Measurements from ENCODE around the gene CPB2.

DNA sequence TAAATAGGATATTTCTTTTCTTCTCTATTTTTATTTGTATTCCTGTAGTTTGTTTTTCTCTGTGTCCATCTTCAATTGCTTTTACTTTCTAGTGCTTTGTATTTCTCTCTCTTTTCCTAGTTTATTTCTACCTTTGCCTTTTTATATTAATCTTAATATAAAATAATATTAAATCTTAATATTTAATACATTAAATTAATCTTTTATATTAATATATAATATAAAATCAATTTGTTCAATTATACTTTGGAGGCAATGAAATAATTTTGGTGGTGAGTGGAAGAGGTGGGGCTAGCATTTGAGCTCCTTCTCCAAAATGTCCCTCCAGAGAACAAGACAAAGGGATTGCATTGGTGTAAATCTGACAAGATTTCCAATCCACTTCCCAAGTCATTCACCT is 6.3 kb upstream of the CPB2 start:
- TF ChIP-seq YY1 (IDR thresholded peaks at IDR 0.05; ENCODE audit: low read depth) (no peak), EP300 (IDR thresholded peaks at IDR 0.05; ENCODE audit: borderline replicate concordance) (no peak), TEAD4 (IDR thresholded peaks at IDR 0.05) (no peak), TCF12 (IDR thresholded peaks at IDR 0.05; ENCODE audit: low read depth) (no peak), CREB1 (IDR thresholded peaks at IDR 0.05; ENCODE audit: low read depth) (no peak), FOXM1 (IDR thresholded peaks at IDR 0.05; ENCODE audit: borderline replicate concordance, low read depth) (no peak)
- TF ChIP-seq, protein P1, sequence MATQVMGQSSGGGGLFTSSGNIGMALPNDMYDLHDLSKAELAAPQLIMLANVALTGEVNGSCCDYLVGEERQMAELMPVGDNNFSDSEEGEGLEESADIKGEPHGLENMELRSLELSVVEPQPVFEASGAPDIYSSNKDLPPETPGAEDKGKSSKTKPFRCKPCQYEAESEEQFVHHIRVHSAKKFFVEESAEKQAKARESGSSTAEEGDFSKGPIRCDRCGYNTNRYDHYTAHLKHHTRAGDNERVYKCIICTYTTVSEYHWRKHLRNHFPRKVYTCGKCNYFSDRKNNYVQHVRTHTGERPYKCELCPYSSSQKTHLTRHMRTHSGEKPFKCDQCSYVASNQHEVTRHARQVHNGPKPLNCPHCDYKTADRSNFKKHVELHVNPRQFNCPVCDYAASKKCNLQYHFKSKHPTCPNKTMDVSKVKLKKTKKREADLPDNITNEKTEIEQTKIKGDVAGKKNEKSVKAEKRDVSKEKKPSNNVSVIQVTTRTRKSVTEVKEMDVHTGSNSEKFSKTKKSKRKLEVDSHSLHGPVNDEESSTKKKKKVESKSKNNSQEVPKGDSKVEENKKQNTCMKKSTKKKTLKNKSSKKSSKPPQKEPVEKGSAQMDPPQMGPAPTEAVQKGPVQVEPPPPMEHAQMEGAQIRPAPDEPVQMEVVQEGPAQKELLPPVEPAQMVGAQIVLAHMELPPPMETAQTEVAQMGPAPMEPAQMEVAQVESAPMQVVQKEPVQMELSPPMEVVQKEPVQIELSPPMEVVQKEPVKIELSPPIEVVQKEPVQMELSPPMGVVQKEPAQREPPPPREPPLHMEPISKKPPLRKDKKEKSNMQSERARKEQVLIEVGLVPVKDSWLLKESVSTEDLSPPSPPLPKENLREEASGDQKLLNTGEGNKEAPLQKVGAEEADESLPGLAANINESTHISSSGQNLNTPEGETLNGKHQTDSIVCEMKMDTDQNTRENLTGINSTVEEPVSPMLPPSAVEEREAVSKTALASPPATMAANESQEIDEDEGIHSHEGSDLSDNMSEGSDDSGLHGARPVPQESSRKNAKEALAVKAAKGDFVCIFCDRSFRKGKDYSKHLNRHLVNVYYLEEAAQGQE (IDR thresholded peaks at IDR 0.05; ENCODE audit: low read depth) = no peak

Data from Ishikawa (cell line).